Body of pancreas (tissue), 4 donors: ENCODE results near the gene INSR. TPM values are rescaled to one million over a fixed set of nuclear protein-coding genes. Genes with fewer than 3 reads are reported as not detected.

ENCODE experiments used
- ATAC-seq: fragments of 150-250 bp; one replicate; pipeline ENCODE4 v1.9.1; 2016
- DNase-seq, 4 donors: peaks; one replicate each; pipeline ENCODE4 v3.0.0-alpha.2; 2019
- H3K27ac ChIP-seq, 4 donors: fragments of 200-600 bp; sonication (generic); 1 replicate in 3 of 4; 2 replicates in 1 of 4; pipeline versions ENCODE4 v1.5.1 to v1.6.1; 2016 to 2019; ENCODE audit warnings: mild to moderate bottlenecking in 1 of 4, mixed read lengths in 1 of 4, moderate library complexity in 1 of 4
- H3K27me3 ChIP-seq, 2 donors: fragments of 200-600 bp; sonication (generic); one replicate each; pipeline ENCODE4 v1.6.0; 2016; ENCODE audit warnings: mild to moderate bottlenecking in 1 of 2
- H3K36me3 ChIP-seq, 2 donors: fragments of 200-600 bp; sonication (generic); replicated peaks in 1 of 2; 2 replicates each; pipeline ENCODE4 v1.5.1; 2016; ENCODE audit warnings: low read depth in 2 of 2; ENCODE audit not compliant: insufficient read depth in 1 of 2
- H3K4me1 ChIP-seq: fragments of 200-600 bp; sonication (generic); one replicate; pipeline ENCODE4 v1.6.0; 2016
- H3K4me3 ChIP-seq, 2 donors: fragments of 200-600 bp; sonication (generic); 1 replicate in 1 of 2; 2 replicates in 1 of 2; pipeline ENCODE4 v1.5.1; 2016 to 2019
- H3K9me3 ChIP-seq, 3 donors: fragments of 200-600 bp; sonication (generic); 1 replicate in 2 of 3; 2 replicates in 1 of 3; pipeline ENCODE4 v1.5.1; 2016
- CTCF ChIP-seq, 7 experiments: fragments of 450-650 bp in 4 of 7; fragments of 200-600 bp in 3 of 7; sonication (generic) in 3 of 7; IDR thresholded peaks; one replicate each; pipeline ENCODE4 v1.5.1; 2016 to 2019; ENCODE audit warnings: antibody characterized with exemption in 7 of 7
- POLR2A ChIP-seq, 3 donors: fragments of 450-650 bp; IDR thresholded peaks; one replicate each; pipeline ENCODE4 v1.6.1; 2016; ENCODE audit warnings: antibody characterized with exemption in 3 of 3, mild to moderate bottlenecking in 2 of 3
- WGBS, 2 donors: methylation state at CpG; one replicate each; pipeline ENCODE4 v1.1.5; 2017; 5-methylcytosine and 5-hydroxymethylcytosine counted together
- intact Hi-C: fragments of 100-400 bp; cut with DNase I; formaldehyde crosslinking; loops from one replicate; pipeline ENCODE4 v1.15.1; 2023
- total RNA-seq, 2 donors: library from RNA; depleted of rRNA; stranded (reverse); fragments of >200 nt; gene quantifications; one replicate each; pipeline ENCODE4 v1.1.0, GENCODE V29; 2016

INSR gene
- total RNA-seq, 2 donors from 2014 or later, result 243 to 284 TPM

- DNase-seq, result no peak
- Histone ChIP-seq H3K36me3 (no peaks in the 10 kb centered on the region), H3K4me1 (peaks cover 19% of the 10 kb centered on the region), H3K4me3 (no peak overlapping the region), H3K9me3 (peaks cover 0 to 8% (median 0%) of the 10 kb centered on the region in 3 donors), H3K27ac (peak overlapping the region in 1 of 4 donors; percentile 95), H3K27me3 (no peaks in the 10 kb centered on the region)
- ATAC-seq, result no peak
- WGBS, 2 donors, result 90 to 98% methylated on average over 3 of the region's 3 CpGs
- intact Hi-C loops, result no loop called here
- no peak for TF ChIP-seq CTCF (IDR thresholded peaks at IDR 0.05)
Observed at GRCh38 chr19:7098096-7098495, 196.1 kb downstream of the INSR start.

- 87 to 90% methylated on average over 6 of the region's 6 CpGs for WGBS, 2 donors
- ATAC-seq, result no peak
- Histone ChIP-seq H3K36me3 (peaks cover 6 to 8% of the 10 kb centered on the region in 2 donors), H3K27me3 (no peaks in the 10 kb centered on the region), H3K9me3 (peaks cover 0 to 27% (median 2%) of the 10 kb centered on the region in 3 donors), H3K4me3 (no peak overlapping the region), H3K4me1 (no peaks in the 10 kb centered on the region), H3K27ac (no peak overlapping the region)
- intact Hi-C loops, result no loop called here
- TF ChIP-seq CTCF (IDR thresholded peaks at IDR 0.05), result no peak
- no peak for DNase-seq
Observed at GRCh38 chr19:7088999-7089398, 205.2 kb downstream of the INSR start.

- peaks cover 54 to 61% of the 10 kb centered on the region in 2 donors for H3K36me3 ChIP-seq
- H3K4me3 ChIP-seq, result no peak overlapping the region
- intact Hi-C loops, result no loop called here
- no peak for TF ChIP-seq POLR2A (IDR thresholded peaks at IDR 0.05)
- TF ChIP-seq CTCF (IDR thresholded peaks at IDR 0.05), result no peak
- H3K27me3 ChIP-seq, result no peaks in the 10 kb centered on the region
- no peak for ATAC-seq
- WGBS, 2 donors, result 95 to 96% methylated on average over 15 of the region's 15 CpGs
- no peak for DNase-seq
- no peaks in the 10 kb centered on the region for H3K4me1 ChIP-seq
- no peak overlapping the region for H3K27ac ChIP-seq
- peaks cover 0 to 74% (median 4%) of the 10 kb centered on the region in 3 donors for H3K9me3 ChIP-seq
Observed at GRCh38 chr19:7083076-7083956, 210.9 kb downstream of the INSR start.

GRCh38 chr19:7078008-7078407 is 216.2 kb downstream of the INSR start:
- TF ChIP-seq CTCF (IDR thresholded peaks at IDR 0.05) (no peak), POLR2A (IDR thresholded peaks at IDR 0.05) (no peak)
- Histone ChIP-seq H3K27me3 (no peaks in the 10 kb centered on the region), H3K9me3 (peaks cover 0 to 55% (median 2%) of the 10 kb centered on the region in 3 donors), H3K4me1 (no peaks in the 10 kb centered on the region), H3K4me3 (no peak overlapping the region), H3K27ac (no peak overlapping the region), H3K36me3 (peaks cover 62 to 79% of the 10 kb centered on the region in 2 donors)
- ATAC-seq (no peak), DNase-seq (no peak)
- intact Hi-C loops, result no loop called here
- WGBS, 2 donors, result 96% methylated on average over 2 of the region's 2 CpGs

- H3K27me3 ChIP-seq, result no peaks in the 10 kb centered on the region
- ATAC-seq (no peak), DNase-seq (no peak)
- H3K27ac ChIP-seq, result no peak overlapping the region
- intact Hi-C loops, result no loop called here
- H3K4me1 ChIP-seq, result no peaks in the 10 kb centered on the region
- no peak overlapping the region for H3K4me3 ChIP-seq
- no peak for TF ChIP-seq POLR2A (IDR thresholded peaks at IDR 0.05)
- no peak for TF ChIP-seq CTCF (IDR thresholded peaks at IDR 0.05)
- 95 to 98% methylated on average over 6 of the region's 6 CpGs for WGBS, 2 donors
- peaks cover 0 to 36% (median 2%) of the 10 kb centered on the region in 3 donors for H3K9me3 ChIP-seq
- H3K36me3 ChIP-seq, result peaks cover 47 to 73% of the 10 kb centered on the region in 2 donors
Observed at GRCh38 chr19:7076151-7076550, 218.1 kb downstream of the INSR start.
